ENCODE results near the gene MEIOSIN.

MEIOSIN gene

GRCh38 chr19:45715139-45715538 is 18.1 kb upstream of the MEIOSIN start:
- peaks cover 36% of the 10 kb centered on the region for H3K36me3 ChIP-seq (ENCODE audit: insufficient read depth, low read length)
- H3K4me2 ChIP-seq (ENCODE audit: insufficient read depth, low read length) = no peak overlapping the region
- TF ChIP-seq EZH2 (IDR thresholded peaks at IDR 0.05; ENCODE audit: borderline replicate concordance, low read depth, low read length, severe bottlenecking) = no peak
- TF ChIP-seq, protein P1, sequence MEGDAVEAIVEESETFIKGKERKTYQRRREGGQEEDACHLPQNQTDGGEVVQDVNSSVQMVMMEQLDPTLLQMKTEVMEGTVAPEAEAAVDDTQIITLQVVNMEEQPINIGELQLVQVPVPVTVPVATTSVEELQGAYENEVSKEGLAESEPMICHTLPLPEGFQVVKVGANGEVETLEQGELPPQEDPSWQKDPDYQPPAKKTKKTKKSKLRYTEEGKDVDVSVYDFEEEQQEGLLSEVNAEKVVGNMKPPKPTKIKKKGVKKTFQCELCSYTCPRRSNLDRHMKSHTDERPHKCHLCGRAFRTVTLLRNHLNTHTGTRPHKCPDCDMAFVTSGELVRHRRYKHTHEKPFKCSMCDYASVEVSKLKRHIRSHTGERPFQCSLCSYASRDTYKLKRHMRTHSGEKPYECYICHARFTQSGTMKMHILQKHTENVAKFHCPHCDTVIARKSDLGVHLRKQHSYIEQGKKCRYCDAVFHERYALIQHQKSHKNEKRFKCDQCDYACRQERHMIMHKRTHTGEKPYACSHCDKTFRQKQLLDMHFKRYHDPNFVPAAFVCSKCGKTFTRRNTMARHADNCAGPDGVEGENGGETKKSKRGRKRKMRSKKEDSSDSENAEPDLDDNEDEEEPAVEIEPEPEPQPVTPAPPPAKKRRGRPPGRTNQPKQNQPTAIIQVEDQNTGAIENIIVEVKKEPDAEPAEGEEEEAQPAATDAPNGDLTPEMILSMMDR (IDR thresholded peaks at IDR 0.05; ENCODE audit: borderline replicate concordance, extremely low read depth, low read length, poor library complexity, severe bottlenecking) = no peak
- H3K27ac ChIP-seq (ENCODE audit: low read length) = peak overlapping the region; percentile 16; the same call in 1 of the 2 replicates
- no peaks in the 10 kb centered on the region for H3K9me3 ChIP-seq (ENCODE audit: insufficient read depth, low read length, severe bottlenecking)
- H3K4me1 ChIP-seq (ENCODE audit: insufficient read depth, low read length) = peaks cover 19% of the 10 kb centered on the region
- H3K4me3 ChIP-seq (ENCODE audit: low read depth in 1 of 2, low read length in 2 of 2) = no peak overlapping the region
- ATAC-seq (ENCODE audit: insufficient read depth, low read depth) (no peak), DNase-seq (no peak)
- peaks cover 90% of the 10 kb centered on the region for H3K79me2 ChIP-seq (ENCODE audit: insufficient read depth, low read length)
- no peak overlapping the region for H3K9ac ChIP-seq (ENCODE audit: low read depth, low read length)
- H4K20me1 ChIP-seq (ENCODE audit: insufficient read depth, low read length) = peaks cover 24% of the 10 kb centered on the region
- H2AFZ ChIP-seq (ENCODE audit: low read depth, low read length) = no peak overlapping the region
- H3K27me3 ChIP-seq (ENCODE audit: insufficient read depth, low read length, poor library complexity) = no peaks in the 10 kb centered on the region

DNA sequence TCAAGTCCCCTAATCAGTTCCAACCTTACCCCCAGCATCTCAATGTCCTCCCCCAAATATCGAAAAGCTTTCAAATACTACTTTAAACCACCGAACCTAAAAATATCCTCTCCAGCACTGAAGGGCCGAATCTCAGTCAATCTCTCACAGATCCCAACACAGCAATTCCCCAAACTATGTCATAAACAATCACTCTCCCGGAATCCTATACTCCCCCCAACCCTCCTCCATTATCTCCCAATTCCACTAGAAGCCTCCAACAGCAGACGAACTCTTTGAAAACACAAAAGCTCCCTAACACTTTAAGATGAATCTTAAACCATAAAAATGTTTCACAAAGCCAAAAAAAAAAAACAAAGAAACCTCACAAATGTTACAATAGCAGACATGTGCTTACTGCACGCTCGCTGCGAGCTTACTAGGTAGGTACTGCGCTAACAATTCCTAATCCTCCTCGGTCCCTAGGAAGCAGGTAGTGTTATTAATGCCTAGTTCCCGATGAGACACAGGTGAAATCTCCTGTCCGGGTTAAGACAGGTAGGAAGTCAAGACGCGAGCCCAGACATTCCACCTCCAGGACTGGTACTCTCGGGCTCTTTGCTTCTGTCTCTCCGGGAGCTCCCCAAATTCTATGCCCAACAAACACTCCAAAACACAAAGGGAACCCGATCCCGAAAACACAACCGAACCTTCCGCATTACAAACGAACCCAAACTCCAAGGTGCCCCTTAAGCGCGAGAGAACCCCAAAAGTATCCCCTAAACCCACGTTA is 16.7 kb upstream of the MEIOSIN start:
- ATAC-seq (ENCODE audit: insufficient read depth, low read depth) = no peak
- Histone ChIP-seq H3K27ac (ENCODE audit: low read length) (peak overlapping the region; percentile 78), H3K4me3 (ENCODE audit: low read depth in 1 of 2, low read length in 2 of 2) (peak overlapping the region; percentile 30 to 63; a peak in 3 of 4 replicates), H3K36me3 (ENCODE audit: insufficient read depth, low read length) (peaks cover 31% of the 10 kb centered on the region), H3K79me2 (ENCODE audit: insufficient read depth, low read length) (peaks cover 90% of the 10 kb centered on the region), H3K4me2 (ENCODE audit: insufficient read depth, low read length) (peak overlapping the region; percentile 84), H3K9me3 (ENCODE audit: insufficient read depth, low read length, severe bottlenecking) (no peaks in the 10 kb centered on the region), H3K27me3 (ENCODE audit: insufficient read depth, low read length, poor library complexity) (no peaks in the 10 kb centered on the region), H2AFZ (ENCODE audit: low read depth, low read length) (peak overlapping the region; percentile 52), H3K4me1 (ENCODE audit: insufficient read depth, low read length) (peaks cover 19% of the 10 kb centered on the region), H4K20me1 (ENCODE audit: insufficient read depth, low read length) (peaks cover 19% of the 10 kb centered on the region), H3K9ac (ENCODE audit: low read depth, low read length) (peak overlapping the region; percentile 63)
- peak; percentile 30 for DNase-seq
- TF ChIP-seq, protein P1 (IDR thresholded peaks at IDR 0.05; ENCODE audit: borderline replicate concordance, extremely low read depth, low read length, poor library complexity, severe bottlenecking) = no peak
- no peak for TF ChIP-seq EZH2 (IDR thresholded peaks at IDR 0.05; ENCODE audit: borderline replicate concordance, low read depth, low read length, severe bottlenecking)

DNA sequence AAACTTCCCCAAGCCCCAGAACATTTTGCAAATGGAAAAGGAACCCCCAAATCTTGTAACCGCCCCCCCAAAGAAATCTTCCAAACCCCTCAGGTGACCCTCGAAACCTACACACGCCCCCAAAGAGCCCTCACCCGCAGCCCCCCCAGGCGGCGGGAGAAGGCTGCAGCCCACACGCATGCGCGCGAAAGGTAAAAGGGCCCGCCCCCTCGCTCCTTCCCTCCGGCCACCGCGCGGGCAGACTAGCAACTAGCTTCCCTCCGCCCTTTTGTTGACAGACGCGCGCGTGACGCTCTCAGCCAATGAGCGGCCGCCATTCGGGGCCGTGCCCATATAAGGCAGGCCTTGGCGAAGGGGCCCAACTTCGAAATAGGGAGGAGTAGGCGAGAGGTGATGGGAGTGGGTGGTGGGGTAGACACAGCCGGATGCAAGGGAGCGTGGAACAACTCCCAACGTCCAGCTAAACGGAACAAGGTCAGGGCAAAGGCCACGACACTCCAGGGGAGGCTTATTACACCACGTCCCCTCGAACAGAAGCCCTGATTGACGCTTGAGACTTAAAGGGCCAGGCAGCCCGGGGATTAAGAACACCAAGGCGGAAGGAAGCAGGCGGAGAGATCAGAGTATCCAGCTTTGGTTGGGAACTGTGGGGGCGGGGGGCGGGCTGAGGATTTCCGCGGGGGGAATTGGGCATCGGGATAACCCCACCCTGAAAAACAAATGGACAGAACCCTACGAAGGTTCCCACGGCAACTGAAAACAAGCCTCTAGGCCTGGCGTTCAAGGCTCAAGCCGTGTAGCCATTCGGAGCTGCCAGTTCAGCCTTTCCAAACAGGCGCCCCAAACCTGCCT is 15.9 kb upstream of the MEIOSIN start:
- peak; percentile 98 for ATAC-seq (ENCODE audit: insufficient read depth, low read depth)
- no peak for TF ChIP-seq EZH2 (IDR thresholded peaks at IDR 0.05; ENCODE audit: borderline replicate concordance, low read depth, low read length, severe bottlenecking)
- TF ChIP-seq, protein P1 (IDR thresholded peaks at IDR 0.05; ENCODE audit: borderline replicate concordance, extremely low read depth, low read length, poor library complexity, severe bottlenecking) = peak; percentile 41

More for the DNA sequence above, 15.9 kb upstream of the MEIOSIN start:
- peak overlapping the region; percentile 91 for H3K27ac ChIP-seq (ENCODE audit: low read length)
- H3K79me2 ChIP-seq (ENCODE audit: insufficient read depth, low read length) = peaks cover 89% of the 10 kb centered on the region
- peak overlapping the region; percentile 71 for H3K9ac ChIP-seq (ENCODE audit: low read depth, low read length)
- peak; percentile 100 for DNase-seq
- H3K4me3 ChIP-seq (ENCODE audit: low read depth in 1 of 2, low read length in 2 of 2) = peak overlapping the region; percentile 35 to 63; a peak in 3 of 4 replicates
- peaks cover 16% of the 10 kb centered on the region; the same call in 1 of the 2 replicates for H4K20me1 ChIP-seq (ENCODE audit: insufficient read depth, low read length)
- no peaks in the 10 kb centered on the region for H3K27me3 ChIP-seq (ENCODE audit: insufficient read depth, low read length, poor library complexity)
- peak overlapping the region; percentile 59 for H2AFZ ChIP-seq (ENCODE audit: low read depth, low read length)
- peaks cover 29% of the 10 kb centered on the region for H3K36me3 ChIP-seq (ENCODE audit: insufficient read depth, low read length)
- H3K9me3 ChIP-seq (ENCODE audit: insufficient read depth, low read length, severe bottlenecking) = no peaks in the 10 kb centered on the region
- peak overlapping the region; percentile 84 for H3K4me2 ChIP-seq (ENCODE audit: insufficient read depth, low read length)
- peaks cover 19% of the 10 kb centered on the region for H3K4me1 ChIP-seq (ENCODE audit: insufficient read depth, low read length)
